GM23338 (cell line): Measurements from ENCODE around the gene ZFYVE16.
"Not testable (repeated sequence)": the region's sequence is repeated elsewhere in the genome, so short reads cannot be mapped to it uniquely, and the experiment has no call there.

Source experiments
- CREB1 ChIP-seq: fragments of 250-450 bp; sonication (Bioruptor Pico); IDR thresholded peaks from 2 replicates; pipeline ENCODE4 v1.5.0; 2020; ENCODE audit warnings: low read depth, mild to moderate bottlenecking, moderate library complexity
- EZH2phosphoT487 ChIP-seq: fragments of 200-600 bp; sonication (generic); IDR thresholded peaks from one replicate; pipeline ENCODE4 v1.8.1; 2018; ENCODE audit warnings: antibody characterized with exemption; ENCODE audit not compliant: unreplicated experiment
- POLR2AphosphoS5 ChIP-seq: IDR thresholded peaks from 2 replicates; pipeline ENCODE4 v1.6.1; 2016; ENCODE audit warnings: antibody characterized with exemption, low read depth
- STAT1 ChIP-seq: IDR thresholded peaks from one replicate; pipeline ENCODE4 v1.6.1; 2016; ENCODE audit warnings: antibody characterized with exemption; ENCODE audit not compliant: unreplicated experiment
- TF ChIP-seq, protein P1 (sequence below), 2 experiments: fragments of 200-600 bp in 1 of 2; sonication (generic) in 1 of 2; conservative IDR thresholded peaks; 2 replicates each; pipeline versions ENCODE4 v1.5.1 to v1.6.1; 2016 to 2017; ENCODE audit warnings: antibody characterized with exemption in 2 of 2, low read depth in 2 of 2, mild to moderate bottlenecking in 2 of 2, moderate library complexity in 1 of 2

DNA sequence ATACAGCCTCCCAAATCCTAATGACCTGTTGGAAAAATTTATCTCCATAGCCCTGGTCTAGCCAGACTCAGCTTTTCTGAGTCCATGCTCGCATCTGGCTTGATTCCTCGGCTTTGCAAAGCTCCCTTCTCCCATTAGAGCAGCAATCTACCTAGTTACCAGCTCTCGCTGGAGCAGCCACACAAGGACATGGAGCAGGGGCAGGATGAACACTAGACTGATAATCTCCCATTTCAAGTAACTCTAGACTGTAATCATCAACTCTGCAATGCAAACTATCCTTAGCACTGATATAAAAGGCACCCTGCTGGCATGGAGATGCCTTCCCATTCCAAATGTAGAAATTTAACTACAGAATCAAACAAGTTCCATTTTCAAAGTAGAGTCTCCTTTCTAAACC is 17.5 kb upstream of the ZFYVE16 start:
- TF ChIP-seq POLR2AphosphoS5, CREB1, STAT1, EZH2phosphoT487: not testable (repeated sequence)
- TF ChIP-seq, protein P1, sequence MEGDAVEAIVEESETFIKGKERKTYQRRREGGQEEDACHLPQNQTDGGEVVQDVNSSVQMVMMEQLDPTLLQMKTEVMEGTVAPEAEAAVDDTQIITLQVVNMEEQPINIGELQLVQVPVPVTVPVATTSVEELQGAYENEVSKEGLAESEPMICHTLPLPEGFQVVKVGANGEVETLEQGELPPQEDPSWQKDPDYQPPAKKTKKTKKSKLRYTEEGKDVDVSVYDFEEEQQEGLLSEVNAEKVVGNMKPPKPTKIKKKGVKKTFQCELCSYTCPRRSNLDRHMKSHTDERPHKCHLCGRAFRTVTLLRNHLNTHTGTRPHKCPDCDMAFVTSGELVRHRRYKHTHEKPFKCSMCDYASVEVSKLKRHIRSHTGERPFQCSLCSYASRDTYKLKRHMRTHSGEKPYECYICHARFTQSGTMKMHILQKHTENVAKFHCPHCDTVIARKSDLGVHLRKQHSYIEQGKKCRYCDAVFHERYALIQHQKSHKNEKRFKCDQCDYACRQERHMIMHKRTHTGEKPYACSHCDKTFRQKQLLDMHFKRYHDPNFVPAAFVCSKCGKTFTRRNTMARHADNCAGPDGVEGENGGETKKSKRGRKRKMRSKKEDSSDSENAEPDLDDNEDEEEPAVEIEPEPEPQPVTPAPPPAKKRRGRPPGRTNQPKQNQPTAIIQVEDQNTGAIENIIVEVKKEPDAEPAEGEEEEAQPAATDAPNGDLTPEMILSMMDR (conservative IDR thresholded peaks at IDR 0.05; ENCODE audit: low read depth in 2 of 2) = not testable (repeated sequence)
